T-helper 1 cell treated with Interleukin-12 subunit alpha and Interleukin-12 subunit beta and Interleukin-4 antibody, amounts not matched to agents 30 μg/mL and 1 μg/mL, for 36 hours (primary cell): ENCODE data around the gene USP1.

Experiments
- H3K27ac Mint-ChIP-seq: one replicate; pipeline ENCODE4 v1.8.0; 2021; ENCODE audit warnings: mild to moderate bottlenecking, mixed read lengths
- H3K27me3 Mint-ChIP-seq: one replicate; pipeline ENCODE4 v1.8.0; 2021; ENCODE audit warnings: low read depth, mixed read lengths
- H3K36me3 Mint-ChIP-seq: one replicate; pipeline ENCODE4 v1.8.0; 2021; ENCODE audit warnings: low read depth, mixed read lengths
- H3K4me1 Mint-ChIP-seq: one replicate; pipeline ENCODE4 v1.8.0; 2021; ENCODE audit warnings: low read depth, mixed read lengths
- H3K4me3 Mint-ChIP-seq: one replicate; pipeline ENCODE4 v1.8.0; 2021; ENCODE audit warnings: mild to moderate bottlenecking, moderate library complexity, mixed read lengths
- H3K9me3 Mint-ChIP-seq: one replicate; pipeline ENCODE4 v1.8.0; 2021; ENCODE audit warnings: mixed read lengths

USP1 gene

DNA sequence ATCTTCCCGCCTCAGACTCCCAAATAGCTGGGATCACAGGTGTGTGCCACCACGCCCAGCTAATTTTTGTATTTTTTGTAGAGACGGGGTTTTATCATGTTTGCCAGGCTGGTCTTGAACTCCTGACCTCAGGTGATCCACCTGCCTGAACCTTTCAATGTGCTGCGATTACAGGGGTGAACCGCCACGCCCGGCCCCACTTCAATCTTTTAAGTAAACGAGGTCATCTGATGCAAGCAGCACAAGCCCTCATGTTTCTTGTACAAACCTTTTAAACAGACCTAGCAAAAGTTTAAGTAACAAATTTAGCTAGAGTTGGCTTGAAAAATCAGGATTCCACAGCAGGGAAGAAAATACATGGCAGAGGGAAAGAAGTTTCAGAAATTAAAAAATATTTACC is 21.2 kb upstream of the USP1 start:
- H3K4me1 Mint-ChIP-seq: no peaks in the 10 kb centered on the region
- H3K27me3 Mint-ChIP-seq: peaks cover 21% of the 10 kb centered on the region
- H3K9me3 Mint-ChIP-seq: no peaks in the 10 kb centered on the region
- no peak overlapping the region for H3K4me3 Mint-ChIP-seq
- H3K27ac Mint-ChIP-seq: no peak overlapping the region
- no peaks in the 10 kb centered on the region for H3K36me3 Mint-ChIP-seq

DNA sequence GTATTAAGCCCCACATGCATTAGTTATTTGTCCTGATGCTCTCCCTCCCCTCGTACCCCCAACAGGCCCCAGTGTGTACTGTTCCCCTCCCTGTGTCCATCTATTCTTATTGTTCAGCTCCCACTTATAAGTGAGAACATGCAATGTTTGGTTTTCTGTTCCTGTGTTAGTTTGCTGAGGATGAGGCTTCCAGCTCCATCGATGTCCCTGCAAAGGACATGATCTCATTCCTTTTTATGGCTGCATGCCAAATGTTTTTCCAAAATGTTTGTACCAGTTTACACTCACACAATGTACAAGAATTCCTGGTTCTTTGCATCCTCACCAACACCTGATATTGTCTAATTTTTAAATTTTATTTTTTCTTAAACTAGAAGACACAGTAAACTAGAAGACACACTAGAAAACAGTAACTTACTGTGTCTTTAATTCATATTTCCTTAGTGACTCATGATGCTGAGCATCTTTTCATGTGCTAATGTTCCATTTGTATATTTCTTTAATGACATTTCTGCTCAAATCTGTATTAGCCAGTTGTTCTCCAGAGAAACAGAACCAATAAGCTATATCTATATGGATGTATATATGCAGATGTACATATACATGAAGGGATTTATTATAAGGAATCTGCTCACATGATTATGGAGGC is 19.4 kb upstream of the USP1 start:
- no peaks in the 10 kb centered on the region for H3K4me1 Mint-ChIP-seq
- no peak overlapping the region for H3K4me3 Mint-ChIP-seq
- H3K9me3 Mint-ChIP-seq: no peaks in the 10 kb centered on the region
- no peaks in the 10 kb centered on the region for H3K36me3 Mint-ChIP-seq
- H3K27ac Mint-ChIP-seq: no peak overlapping the region
- H3K27me3 Mint-ChIP-seq: peaks cover 21% of the 10 kb centered on the region

DNA sequence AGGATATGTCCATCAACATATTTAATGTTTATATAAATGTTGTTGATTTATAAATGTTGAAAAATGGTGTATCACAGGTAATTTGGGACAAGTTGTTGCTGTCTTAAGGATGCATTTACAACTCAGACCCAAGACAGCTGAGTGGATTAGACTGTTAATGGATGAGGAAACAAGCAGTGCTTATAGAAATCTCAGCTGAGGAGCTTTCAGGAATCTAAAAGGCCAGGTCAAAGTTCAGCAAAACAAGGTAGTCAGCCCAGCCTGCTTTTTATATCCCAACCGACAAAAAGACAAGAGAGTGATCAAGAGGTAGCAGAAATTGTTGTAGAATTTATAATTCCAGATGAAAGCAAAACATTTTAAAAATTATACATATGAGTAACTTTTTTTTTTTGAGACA is 16.6 kb upstream of the USP1 start:
- no peaks in the 10 kb centered on the region for H3K4me1 Mint-ChIP-seq
- peaks cover 21% of the 10 kb centered on the region for H3K27me3 Mint-ChIP-seq
- no peaks in the 10 kb centered on the region for H3K36me3 Mint-ChIP-seq
- H3K4me3 Mint-ChIP-seq: no peak overlapping the region
- H3K9me3 Mint-ChIP-seq: no peaks in the 10 kb centered on the region
- H3K27ac Mint-ChIP-seq: no peak overlapping the region

DNA sequence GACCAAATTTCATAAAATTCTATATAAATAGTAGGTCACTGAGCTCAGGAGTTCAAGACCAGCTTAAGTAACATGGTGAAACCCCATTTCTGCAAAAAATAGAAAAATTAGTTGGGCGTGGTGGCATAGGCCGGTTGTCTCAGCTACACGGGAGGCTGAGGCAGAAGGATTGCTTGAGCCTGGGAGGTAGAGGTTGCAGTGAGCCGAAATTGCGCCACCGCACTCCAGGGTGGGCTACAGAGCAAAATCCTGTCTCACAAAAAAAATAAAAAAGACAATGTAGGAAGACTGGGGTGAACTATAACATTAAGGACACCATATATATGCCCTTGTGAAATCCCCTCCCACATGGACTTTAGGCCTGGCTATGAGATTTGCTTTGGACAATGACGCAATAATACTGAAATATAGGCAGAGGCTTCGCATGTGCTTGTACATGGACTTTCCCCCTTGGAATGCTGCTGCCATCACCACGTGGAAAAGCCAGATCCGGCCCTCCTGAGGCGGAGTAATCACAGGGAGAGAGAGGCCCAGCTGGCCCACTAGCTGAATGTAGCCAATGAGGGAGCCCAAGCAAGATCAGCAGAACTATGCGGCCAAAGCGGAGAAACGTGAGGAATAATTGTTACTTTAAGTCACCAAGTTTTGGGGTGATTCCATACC is 13.1 kb upstream of the USP1 start:
- Mint-ChIP-seq H3K4me1 (no peaks in the 10 kb centered on the region), H3K4me3 (no peak overlapping the region), H3K27ac (no peak overlapping the region), H3K27me3 (peaks cover 19% of the 10 kb centered on the region), H3K9me3 (no peaks in the 10 kb centered on the region), H3K36me3 (no peaks in the 10 kb centered on the region)

DNA sequence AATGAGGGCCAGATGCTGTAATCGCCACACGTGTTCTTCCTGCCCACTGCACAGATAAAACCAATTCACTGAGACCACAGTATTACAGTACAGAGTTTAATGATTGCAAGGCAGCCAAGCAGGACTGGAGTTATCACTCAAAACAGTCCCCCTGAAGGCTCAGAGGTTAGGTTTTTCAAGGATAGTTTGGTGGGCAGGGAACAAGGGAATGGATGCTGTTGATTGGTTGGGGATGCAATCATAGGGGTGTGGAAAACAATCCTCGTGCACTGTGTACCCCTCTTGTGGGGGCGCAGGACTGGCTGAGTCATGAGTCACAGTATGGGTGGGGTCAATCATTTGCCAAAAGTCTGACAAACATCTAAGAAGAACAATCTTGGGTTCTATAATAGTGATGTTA is 12.4 kb upstream of the USP1 start:
- no peak overlapping the region for H3K27ac Mint-ChIP-seq
- H3K36me3 Mint-ChIP-seq: no peaks in the 10 kb centered on the region
- H3K4me3 Mint-ChIP-seq: no peak overlapping the region
- H3K27me3 Mint-ChIP-seq: peaks cover 17% of the 10 kb centered on the region
- no peaks in the 10 kb centered on the region for H3K4me1 Mint-ChIP-seq
- no peaks in the 10 kb centered on the region for H3K9me3 Mint-ChIP-seq

DNA sequence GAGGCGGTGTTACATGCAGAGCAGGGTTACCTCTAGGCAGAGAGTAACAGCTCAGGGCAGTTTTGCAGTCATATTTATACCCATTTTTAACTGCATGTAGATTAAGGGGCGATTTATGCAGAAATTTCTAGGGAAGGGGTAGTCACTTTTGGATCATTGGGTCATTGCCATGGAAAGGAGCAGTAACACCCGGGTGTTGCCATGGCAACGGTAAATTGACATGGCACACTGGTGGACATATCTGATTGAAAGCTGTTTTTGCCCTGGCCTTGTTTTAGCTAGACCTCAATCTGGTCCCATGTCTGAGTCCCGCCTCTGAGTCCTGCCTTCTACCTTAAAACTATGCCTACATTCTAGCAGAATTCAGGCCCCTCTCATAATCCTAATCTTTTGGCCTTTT is 11.8 kb upstream of the USP1 start:
- H3K9me3 Mint-ChIP-seq: no peaks in the 10 kb centered on the region
- H3K4me1 Mint-ChIP-seq: no peaks in the 10 kb centered on the region
- peaks cover 12% of the 10 kb centered on the region for H3K27me3 Mint-ChIP-seq
- no peak overlapping the region for H3K27ac Mint-ChIP-seq
- no peak overlapping the region for H3K4me3 Mint-ChIP-seq
- no peaks in the 10 kb centered on the region for H3K36me3 Mint-ChIP-seq

DNA sequence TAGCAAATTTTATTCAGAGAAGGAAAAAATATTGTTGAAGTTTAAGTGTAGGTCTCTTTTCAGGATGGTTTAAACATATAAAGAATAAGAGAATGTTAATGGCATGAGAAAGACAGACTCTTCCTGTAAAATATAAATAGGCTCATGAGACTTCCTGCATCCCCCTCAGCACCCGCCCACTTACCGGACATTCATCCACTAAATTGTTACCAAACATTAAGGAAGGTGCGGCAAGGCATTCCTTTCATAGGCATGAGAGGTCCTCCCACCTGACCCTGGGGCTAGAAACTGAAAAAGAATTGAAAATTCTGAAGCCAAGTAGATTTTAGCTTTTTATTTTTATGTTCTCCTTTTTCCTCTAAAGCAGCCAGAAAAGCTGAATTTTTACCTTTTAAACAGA is 10.6 kb upstream of the USP1 start:
- no peaks in the 10 kb centered on the region for H3K4me1 Mint-ChIP-seq
- H3K27me3 Mint-ChIP-seq: peaks cover 9% of the 10 kb centered on the region
- no peaks in the 10 kb centered on the region for H3K9me3 Mint-ChIP-seq
- H3K4me3 Mint-ChIP-seq: no peak overlapping the region
- H3K27ac Mint-ChIP-seq: no peak overlapping the region
- no peaks in the 10 kb centered on the region for H3K36me3 Mint-ChIP-seq

DNA sequence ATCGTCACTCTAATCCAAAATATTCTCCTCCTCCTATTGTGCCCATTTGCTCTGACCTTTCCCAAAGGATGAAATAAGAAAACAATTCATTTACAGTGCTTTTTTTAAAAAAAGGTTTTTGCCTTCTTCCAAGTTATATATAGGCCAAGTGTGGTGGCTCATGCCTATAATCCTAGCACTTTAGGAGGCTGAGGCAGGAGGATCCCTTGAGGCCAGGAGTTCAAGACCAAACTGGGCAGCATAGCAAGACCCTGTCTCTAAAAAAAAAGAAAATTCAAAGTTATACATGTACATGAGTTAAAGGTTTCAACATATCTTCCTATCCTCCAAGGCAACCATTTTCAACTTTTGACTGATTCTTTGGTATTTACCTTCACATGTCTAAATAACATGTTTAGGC is 10.1 kb upstream of the USP1 start:
- Mint-ChIP-seq H3K4me3 (no peak overlapping the region), H3K27ac (no peak overlapping the region), H3K27me3 (peaks cover 9% of the 10 kb centered on the region), H3K4me1 (no peaks in the 10 kb centered on the region), H3K9me3 (no peaks in the 10 kb centered on the region), H3K36me3 (no peaks in the 10 kb centered on the region)

DNA sequence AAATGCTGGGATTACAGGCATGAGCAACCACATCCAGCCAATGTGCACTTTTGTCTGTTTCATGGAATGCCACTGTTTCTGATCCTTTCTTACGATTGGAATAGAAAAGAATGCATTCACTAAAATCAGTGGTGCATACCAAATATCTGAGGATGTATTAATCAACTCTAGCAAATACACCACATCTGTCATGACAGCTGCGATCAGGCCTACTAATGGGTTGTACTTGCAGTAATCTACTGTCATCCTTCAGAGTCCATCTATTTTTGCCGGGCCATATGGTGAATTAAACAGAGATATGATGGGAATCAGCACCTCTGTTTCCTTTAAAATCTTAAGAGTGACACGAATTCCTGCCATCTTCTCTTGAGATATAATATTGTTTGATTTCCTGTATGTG is 8.5 kb upstream of the USP1 start:
- peaks cover 9% of the 10 kb centered on the region for H3K27me3 Mint-ChIP-seq
- H3K36me3 Mint-ChIP-seq: no peaks in the 10 kb centered on the region
- no peak overlapping the region for H3K27ac Mint-ChIP-seq
- no peaks in the 10 kb centered on the region for H3K4me1 Mint-ChIP-seq
- no peaks in the 10 kb centered on the region for H3K9me3 Mint-ChIP-seq
- no peak overlapping the region for H3K4me3 Mint-ChIP-seq

DNA sequence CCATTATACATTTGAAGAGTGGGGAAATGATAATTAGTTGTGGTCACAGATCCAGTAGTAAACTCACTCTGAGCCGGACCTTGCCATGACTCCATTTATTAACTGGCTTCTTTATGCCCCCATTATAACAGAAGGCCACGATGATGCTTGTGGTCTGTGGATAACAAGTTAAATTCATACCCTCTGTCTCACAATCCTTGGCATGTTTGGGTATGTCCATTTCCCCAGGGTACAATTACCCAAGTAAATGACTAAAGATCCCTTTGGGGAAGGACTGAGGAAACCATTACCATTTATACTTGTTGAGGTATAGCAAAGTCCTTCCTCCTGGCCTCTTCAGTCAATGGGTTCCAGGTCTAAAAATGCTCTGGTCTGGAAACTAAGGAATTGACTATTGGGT is 7.3 kb upstream of the USP1 start:
- H3K27me3 Mint-ChIP-seq: peaks cover 9% of the 10 kb centered on the region
- no peaks in the 10 kb centered on the region for H3K4me1 Mint-ChIP-seq
- no peak overlapping the region for H3K4me3 Mint-ChIP-seq
- H3K9me3 Mint-ChIP-seq: no peaks in the 10 kb centered on the region
- H3K27ac Mint-ChIP-seq: no peak overlapping the region
- H3K36me3 Mint-ChIP-seq: no peaks in the 10 kb centered on the region

DNA sequence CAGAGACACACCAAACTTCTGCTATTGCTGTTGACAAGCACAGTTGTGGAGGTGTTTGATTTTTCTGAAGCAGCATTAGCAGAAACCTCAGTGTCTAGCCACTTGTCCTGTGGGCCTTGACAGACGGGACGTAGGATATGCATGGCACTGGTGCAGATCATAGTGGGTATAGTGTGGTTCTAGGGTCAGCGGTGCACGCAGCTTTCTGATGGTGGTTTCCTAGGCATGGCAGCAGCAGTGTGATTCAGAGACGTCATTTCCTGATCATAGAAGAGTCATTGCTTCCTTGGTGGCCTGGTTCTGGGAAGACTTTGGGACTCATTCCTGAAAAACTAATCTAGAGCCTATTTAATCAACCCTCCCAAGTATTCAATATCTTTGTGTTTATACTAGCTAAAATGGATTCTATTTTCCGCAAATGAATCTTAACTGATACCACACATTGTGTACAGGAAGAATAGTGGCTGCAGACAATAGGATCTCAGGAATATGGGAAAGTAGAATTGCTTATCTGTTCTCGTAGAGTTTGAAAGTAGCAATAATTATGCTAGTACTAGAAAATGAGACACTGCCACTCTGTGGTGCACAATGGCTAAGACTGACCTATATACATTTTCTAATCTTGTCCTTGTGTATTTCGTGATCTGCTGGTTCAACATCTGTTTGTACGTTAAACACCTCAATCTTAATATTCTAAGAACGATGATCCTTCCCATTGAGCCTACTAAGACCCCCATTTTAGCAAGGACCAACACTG is 2.8 kb upstream of the USP1 start:
- H3K4me3 Mint-ChIP-seq: peak overlapping the region; percentile 8
- H3K27ac Mint-ChIP-seq: peak overlapping the region; percentile 7
- H3K27me3 Mint-ChIP-seq: no peaks in the 10 kb centered on the region
- peaks cover 4% of the 10 kb centered on the region for H3K36me3 Mint-ChIP-seq
- peaks cover 16% of the 10 kb centered on the region for H3K4me1 Mint-ChIP-seq
- no peaks in the 10 kb centered on the region for H3K9me3 Mint-ChIP-seq

DNA sequence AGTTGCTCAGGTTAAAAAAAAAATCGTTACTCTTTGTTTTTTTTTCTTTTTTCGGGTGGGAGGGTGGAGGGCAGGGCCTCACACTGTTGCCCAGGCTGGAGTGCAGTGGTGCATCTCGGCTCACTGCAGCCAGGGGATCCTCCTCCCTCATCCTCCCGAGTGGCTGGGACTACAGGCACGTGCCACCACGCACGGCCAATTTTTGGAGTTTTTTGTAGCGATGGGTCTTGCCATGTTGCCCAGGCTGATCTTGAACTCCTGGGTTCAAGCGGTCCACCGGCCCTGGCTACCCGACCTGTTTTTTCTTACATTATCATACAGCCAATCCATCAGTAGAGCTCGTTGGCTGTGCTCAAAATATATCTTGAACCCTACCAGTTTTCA is 2.2 kb upstream of the USP1 start:
- Mint-ChIP-seq H3K36me3 (peaks cover 4% of the 10 kb centered on the region), H3K4me1 (peaks cover 16% of the 10 kb centered on the region), H3K27me3 (no peaks in the 10 kb centered on the region), H3K9me3 (no peaks in the 10 kb centered on the region), H3K27ac (no peak overlapping the region), H3K4me3 (no peak overlapping the region)

DNA sequence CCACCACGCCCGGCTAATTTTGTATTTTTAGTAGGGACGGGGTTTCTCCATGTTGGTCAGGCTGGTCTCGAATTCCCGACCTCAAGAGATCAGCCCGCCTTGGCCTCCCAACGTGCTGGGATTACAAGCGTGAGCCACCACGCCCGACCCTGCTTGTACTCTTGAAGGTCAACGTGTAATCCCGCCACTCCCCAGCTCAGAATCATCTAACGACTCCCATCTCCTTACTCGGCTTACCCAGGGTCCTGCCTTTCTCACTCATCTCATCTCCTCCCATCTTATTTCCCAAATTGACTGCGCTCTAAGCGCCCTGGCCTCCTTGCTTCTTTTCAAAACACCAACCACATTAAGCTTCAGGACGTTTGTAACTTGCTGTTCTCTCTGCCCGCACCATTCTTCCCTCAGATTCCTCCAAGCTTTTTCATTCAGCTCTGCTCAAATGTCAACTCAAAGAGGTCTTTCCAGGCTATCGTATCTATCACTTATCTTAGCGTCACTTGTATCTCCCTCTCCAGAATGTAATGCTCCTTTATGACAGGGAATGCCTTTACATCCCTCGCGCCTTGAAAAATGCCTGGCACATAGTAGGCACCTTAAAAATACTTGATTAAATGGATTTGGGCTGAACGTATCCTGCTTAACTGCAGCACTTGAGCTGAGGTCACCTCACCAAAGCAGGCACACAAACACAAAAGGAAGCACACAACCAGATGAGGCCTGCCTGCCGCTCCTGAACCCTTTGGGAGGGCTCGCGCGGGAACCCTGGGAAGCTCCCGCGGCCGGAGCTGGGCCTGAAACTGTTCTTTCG is 1.4 kb upstream of the USP1 start:
- no peaks in the 10 kb centered on the region for H3K9me3 Mint-ChIP-seq
- H3K4me1 Mint-ChIP-seq: peaks cover 24% of the 10 kb centered on the region
- peak overlapping the region; percentile 98 for H3K27ac Mint-ChIP-seq
- peak overlapping the region; percentile 87 for H3K4me3 Mint-ChIP-seq
- peaks cover 5% of the 10 kb centered on the region for H3K36me3 Mint-ChIP-seq
- H3K27me3 Mint-ChIP-seq: no peaks in the 10 kb centered on the region

DNA sequence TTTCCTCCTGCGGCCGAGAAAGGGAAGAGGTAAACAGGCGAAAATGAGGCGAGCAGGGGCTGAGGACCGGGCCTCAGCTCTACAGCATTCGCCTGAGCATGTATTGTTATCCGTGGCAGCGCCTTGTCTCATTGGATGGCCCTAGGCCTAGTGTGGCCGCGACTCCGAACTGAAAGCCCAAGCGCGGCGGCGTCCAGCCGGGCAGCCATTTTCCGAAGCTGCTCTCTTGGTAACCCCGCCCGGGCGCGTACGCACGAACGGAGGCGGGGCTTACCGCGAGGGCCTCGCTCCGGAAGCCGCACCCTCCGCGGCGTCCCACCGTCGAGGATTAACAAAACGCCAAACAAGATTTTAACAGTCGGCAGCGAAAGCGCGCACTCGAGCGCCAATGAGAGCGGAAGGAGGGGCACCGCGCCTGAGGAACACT is 797 bp upstream of the USP1 start:
- H3K27me3 Mint-ChIP-seq: no peaks in the 10 kb centered on the region
- peak overlapping the region; percentile 98 for H3K27ac Mint-ChIP-seq
- peaks cover 8% of the 10 kb centered on the region for H3K36me3 Mint-ChIP-seq
- H3K4me1 Mint-ChIP-seq: peaks cover 30% of the 10 kb centered on the region
- peak overlapping the region; percentile 87 for H3K4me3 Mint-ChIP-seq
- H3K9me3 Mint-ChIP-seq: no peaks in the 10 kb centered on the region
